LNCaP clone FGC (cell line): ENCODE results near the gene TYRP1.
A peak's percentile ranks its signal among the peaks of the same experiment; 100 is the strongest.

Experiments used
- DNase-seq: peaks from one replicate; pipeline ENCODE4 v3.0.0-alpha.2; 2011; ENCODE audit warnings: low read depth
- H3K4me3 ChIP-seq: 2 replicates; pipeline ENCODE4 v1.5.1; 2011; ENCODE audit warnings: mild to moderate bottlenecking, low read depth, low read length, control low read depth
- TF ChIP-seq, protein P1 (sequence below): IDR thresholded peaks from 2 replicates; pipeline ENCODE4 v1.5.1; 2012; ENCODE audit warnings: mild to moderate bottlenecking; ENCODE audit not compliant: control insufficient read depth, insufficient read depth; ENCODE audit errors: extremely low read depth

TYRP1 gene

DNA sequence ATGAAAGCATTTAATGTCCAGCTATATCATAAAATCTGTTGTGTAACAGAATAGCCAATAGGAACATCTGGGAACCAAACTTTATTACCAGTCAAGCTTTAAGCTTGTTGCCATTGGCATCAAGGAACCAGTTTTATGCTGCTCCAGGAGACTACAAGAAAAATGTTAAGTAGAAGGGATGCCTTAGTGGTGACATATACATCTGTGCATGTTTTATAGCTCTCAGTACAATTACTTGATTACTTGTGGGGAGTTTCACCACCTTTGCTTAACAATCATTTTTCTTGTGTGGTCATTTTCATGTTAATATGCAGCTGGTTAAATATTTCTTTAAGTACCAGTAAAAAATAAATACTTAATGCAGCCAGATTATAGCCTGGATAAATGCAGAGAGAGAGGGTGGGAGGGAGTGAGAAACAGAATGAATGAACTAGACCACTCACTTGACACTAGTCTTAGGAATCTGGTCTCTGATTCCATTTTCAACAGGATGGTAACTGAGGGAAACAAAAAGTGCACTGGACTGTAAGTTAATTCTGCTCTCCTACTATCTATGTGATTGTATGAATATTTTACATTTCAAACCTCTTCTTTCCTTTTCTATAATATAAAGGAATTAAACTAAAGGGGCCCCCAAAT lies 45.9 kb downstream of the TYRP1 start:
- DNase-seq, result no peak

DNA sequence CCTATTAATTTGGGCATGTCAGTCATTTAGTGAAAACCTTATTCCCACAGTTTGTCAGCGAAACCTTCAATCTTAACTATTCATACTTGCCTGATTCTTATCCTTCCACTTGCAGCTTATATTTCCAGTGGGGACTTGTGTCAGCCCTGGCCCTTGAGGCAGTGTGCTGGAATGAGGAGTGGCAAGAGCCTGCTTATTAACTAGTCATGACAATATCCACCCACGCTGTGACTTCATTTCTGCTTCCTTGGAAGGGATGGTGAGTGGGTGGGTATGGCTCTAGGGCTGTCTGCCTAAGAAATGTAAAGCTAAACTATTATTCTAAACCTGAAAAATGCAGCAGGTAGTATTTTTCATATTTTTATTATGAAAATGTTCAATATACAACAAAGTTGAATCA lies 47.7 kb downstream of the TYRP1 start:
- no peak overlapping the region for H3K4me3 ChIP-seq
- no peak for DNase-seq
- TF ChIP-seq, protein P1, sequence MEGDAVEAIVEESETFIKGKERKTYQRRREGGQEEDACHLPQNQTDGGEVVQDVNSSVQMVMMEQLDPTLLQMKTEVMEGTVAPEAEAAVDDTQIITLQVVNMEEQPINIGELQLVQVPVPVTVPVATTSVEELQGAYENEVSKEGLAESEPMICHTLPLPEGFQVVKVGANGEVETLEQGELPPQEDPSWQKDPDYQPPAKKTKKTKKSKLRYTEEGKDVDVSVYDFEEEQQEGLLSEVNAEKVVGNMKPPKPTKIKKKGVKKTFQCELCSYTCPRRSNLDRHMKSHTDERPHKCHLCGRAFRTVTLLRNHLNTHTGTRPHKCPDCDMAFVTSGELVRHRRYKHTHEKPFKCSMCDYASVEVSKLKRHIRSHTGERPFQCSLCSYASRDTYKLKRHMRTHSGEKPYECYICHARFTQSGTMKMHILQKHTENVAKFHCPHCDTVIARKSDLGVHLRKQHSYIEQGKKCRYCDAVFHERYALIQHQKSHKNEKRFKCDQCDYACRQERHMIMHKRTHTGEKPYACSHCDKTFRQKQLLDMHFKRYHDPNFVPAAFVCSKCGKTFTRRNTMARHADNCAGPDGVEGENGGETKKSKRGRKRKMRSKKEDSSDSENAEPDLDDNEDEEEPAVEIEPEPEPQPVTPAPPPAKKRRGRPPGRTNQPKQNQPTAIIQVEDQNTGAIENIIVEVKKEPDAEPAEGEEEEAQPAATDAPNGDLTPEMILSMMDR, result no peak

More for the DNA sequence above, 45.9 kb downstream of the TYRP1 start:
- no peak overlapping the region for H3K4me3 ChIP-seq
- TF ChIP-seq, protein P1, result no peak

DNA sequence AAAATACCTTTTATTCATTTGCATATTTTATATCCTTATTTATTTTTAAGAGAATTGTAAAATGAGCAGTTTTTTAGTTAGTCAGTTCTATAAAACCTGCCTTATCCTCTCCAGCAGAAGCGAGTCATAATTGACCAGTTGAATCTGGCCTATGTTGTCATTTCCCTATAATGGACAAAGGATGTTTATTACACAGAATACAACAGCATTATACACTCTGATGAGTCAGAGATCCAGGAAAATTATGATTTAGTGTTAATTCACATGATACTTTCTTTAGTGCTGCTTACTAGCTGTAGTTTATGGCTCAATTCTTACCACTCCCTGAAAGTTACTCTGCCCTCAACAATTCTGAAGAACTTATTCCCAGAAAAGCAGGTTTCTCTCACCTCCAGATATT lies 54.8 kb downstream of the TYRP1 start:
- H3K4me3 ChIP-seq, result no peak overlapping the region
- TF ChIP-seq, protein P1, result no peak
- DNase-seq, result no peak

DNA sequence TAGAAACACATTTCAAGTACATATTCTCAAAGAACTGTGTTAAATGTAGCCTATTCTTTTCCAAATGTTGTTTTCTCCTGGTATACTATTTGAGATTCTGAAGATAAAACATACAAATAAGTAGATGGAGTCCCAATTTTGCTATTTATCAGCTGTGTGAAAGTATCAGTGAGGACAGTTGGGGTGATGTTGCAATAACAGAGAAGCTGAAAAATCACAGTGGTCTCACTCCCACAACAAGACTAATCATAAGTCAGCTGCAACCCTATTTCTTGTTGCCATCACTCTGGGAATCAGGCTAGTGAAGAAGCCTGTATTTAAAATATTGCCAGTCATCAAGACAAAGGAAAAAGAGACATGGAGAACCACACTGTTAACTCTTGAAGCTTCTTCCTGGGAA lies 55.8 kb downstream of the TYRP1 start:
- TF ChIP-seq, protein P1, result no peak
- DNase-seq, result no peak
- H3K4me3 ChIP-seq, result no peak overlapping the region

DNA sequence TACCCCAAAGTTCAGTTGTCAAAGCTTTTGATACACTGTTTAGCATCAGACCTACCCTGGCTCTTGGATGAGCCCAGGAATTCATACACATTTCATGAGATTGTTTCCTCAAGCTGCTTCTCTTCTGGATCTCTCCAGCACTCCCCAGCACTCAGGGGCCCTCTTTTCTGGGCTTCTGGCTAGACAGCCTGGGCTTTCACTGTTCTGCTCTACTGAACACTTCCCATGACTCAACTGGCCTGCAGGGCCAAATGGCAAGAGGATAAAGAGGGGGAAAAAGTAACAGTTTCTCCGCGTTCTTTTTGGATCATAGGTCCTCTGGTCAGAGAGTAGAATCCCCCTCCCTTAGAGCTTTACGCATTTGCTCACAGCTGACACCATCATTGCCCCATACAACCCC lies 60.7 kb downstream of the TYRP1 start:
- no peak for DNase-seq
- H3K4me3 ChIP-seq, result no peak overlapping the region
- TF ChIP-seq, protein P1, result no peak

DNA sequence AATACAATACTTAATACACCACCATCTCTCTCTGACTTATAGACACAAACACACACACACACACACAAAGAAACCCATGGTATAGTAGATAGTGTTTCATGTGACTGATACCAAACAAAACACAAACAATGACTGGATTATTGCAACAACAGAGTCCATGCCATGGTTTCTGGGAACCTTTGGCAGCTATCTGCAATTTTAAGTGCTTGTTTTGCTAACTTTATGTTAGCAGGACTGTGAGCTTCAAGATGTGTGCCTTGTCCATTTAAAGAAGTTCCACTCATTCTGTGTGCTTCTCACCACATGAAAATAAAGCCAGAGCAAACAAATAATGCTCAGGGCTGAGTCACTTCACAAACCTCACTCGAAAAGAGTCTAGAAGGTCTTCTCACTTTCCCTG lies 66.6 kb downstream of the TYRP1 start:
- TF ChIP-seq, protein P1, result no peak
- peak; percentile 64 for DNase-seq
- no peak overlapping the region for H3K4me3 ChIP-seq
